GM12873 (cell line): ENCODE data around the gene COL4A2.

Experiments
- TF ChIP-seq, protein P1 (sequence below): IDR thresholded peaks from 2 replicates; pipeline ENCODE4 v1.5.1; 2012; ENCODE audit warnings: low read depth, mild to moderate bottlenecking, moderate library complexity, low read length, control low read depth; ENCODE audit not compliant: insufficient read depth; ENCODE audit errors: missing control alignments

The COL4A2 gene

DNA sequence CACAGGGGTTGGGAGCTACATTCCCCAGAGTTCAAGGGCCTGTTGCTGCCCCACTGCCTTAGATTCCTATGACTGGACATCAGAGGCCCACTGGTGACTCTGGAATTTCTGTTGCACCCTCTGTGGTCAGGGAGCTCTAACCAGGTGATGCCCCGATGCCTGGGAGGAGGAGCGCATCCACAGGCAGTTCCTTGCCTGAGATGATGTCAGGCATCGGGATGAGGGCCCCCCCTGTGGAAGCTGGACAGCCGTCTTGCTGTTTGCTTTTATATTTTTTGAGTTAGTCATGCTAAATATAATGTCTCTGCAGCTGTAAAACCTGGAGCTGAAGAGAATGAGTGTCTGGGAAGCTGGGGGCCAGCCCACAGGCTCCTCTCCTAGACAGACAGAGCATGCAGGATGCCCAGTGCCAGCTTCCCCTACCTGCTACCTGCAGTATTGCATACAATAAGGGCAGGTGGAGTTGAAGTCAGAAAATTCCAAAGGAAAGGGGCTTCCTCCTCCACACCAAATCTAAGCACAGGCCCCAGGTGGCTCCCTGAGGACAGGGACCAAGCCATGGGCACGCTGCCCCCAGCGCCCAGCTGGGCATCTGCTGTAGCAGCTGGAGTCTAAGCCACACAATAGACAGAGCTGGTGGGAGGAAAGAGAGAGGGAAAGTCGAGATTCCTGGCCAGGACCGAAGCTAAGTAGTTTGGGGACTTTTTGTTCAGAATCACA lies 16.2 kb downstream of the COL4A2 start:
- TF ChIP-seq, protein P1, sequence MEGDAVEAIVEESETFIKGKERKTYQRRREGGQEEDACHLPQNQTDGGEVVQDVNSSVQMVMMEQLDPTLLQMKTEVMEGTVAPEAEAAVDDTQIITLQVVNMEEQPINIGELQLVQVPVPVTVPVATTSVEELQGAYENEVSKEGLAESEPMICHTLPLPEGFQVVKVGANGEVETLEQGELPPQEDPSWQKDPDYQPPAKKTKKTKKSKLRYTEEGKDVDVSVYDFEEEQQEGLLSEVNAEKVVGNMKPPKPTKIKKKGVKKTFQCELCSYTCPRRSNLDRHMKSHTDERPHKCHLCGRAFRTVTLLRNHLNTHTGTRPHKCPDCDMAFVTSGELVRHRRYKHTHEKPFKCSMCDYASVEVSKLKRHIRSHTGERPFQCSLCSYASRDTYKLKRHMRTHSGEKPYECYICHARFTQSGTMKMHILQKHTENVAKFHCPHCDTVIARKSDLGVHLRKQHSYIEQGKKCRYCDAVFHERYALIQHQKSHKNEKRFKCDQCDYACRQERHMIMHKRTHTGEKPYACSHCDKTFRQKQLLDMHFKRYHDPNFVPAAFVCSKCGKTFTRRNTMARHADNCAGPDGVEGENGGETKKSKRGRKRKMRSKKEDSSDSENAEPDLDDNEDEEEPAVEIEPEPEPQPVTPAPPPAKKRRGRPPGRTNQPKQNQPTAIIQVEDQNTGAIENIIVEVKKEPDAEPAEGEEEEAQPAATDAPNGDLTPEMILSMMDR, result no peak

DNA sequence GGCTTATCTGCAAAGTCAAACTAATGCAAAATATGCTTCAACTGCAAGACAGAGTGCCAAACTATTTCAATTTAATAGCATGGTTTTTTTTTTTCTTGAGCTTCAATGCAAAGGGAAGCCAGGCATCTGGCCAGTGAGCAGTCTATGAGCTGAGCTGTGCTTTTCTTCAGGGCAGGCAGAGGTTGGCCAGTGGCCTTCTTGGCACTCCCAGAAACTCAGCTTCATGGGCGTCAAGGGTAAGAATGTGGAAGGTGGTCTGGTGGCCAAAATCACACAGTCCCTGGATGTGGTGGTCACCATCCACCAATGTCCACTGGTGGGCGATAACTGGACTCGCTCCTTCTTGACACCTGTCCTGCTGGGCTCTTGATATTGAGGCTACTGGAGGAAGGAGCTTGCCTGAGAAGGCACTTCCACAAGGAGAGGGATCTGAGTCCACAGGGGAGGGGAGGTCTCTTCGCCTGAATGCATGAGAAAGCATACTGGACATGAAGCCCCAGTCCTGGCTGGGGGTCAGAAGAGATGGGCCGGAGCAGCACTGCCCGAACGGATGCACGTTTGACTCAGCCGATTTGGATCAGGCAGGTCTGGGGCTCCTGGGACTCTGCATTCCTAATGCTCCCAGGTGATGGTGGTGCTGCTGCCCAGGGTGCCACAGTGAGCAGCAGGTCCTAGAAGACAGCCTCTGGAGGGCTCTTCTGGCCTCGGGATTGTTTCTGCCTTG lies 17.1 kb downstream of the COL4A2 start:
- TF ChIP-seq, protein P1, result no peak

DNA sequence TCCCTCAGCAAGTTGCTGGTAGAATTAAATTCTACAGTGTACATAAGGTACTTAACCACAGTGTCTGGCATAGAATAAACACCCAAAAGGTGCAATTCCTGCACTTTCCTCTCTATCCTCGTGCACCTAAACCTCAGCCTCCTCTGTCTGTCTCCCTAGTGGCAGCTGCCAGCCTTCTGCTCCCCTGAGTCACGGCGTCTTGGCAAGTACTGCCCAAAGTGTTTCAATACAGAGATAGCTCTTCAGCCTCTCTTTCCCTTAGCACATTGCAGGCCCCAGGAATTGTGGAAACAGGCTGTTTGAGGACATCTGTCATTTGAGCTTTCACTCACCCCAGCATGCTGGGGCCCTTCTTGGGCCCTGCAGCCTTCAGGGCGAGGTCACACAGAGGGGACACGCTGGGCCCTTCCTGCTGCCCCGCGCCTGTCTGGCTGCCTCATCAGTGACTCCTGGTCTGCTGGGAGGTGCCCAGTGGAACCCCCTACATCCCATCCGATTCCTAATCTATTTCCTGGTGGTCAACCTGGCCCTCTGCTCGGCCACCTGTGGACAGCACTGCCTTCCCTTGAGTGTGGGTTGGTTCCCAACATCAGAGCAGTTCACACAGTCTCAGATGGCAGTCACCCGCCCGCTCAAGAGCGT lies 19.3 kb downstream of the COL4A2 start:
- TF ChIP-seq, protein P1, result no peak

DNA sequence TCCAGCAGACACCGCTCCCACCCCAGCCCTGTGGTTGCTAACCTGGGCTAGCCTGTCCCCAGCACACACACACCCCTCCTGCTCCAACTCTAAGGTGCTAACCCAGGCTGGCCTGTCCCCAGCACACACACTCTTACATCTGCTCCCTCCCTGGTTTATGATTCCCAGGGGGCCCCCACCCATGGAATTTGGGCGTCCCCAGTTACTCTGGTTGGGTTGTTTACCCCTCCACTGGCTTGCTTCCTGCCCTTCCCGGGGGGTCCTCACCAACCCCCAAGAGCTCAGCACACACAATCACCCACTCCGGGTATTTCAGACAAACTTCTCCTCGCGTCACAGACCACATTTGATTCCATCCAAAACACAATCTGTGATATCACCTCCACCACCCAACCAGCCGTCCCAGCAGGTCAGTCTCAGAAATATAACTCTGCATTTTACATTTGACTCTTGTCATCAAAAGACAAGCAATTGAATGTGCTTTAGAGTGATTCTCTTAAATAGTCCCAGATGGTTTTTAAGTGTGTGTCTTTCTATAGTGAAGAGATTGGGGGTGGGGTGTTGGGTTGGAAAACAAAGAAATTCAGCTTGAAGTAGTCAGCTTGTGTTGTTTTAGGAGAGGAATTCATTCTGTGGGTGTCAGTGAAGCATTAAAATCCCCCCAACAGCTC lies 20.1 kb downstream of the COL4A2 start:
- TF ChIP-seq, protein P1, result no peak

DNA sequence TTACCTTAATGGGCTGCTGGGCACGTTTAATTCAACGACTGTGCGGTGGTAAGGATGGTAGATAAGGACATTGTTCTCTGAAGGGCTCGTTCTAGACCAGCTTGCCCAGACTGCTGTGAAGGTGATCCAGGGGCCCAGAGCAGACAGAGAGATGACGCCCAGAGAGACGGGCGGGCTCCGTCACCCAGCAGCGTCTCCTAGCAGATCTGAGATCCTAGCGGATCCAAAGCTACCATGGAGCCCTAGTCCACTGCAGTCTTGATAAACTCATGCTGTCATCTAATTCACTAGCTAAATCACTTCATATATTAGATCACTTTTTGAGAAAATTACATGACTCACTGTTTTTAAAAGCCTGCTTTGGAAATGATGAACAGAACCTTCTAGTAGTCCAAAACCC lies 21.5 kb downstream of the COL4A2 start:
- TF ChIP-seq, protein P1, result no peak

DNA sequence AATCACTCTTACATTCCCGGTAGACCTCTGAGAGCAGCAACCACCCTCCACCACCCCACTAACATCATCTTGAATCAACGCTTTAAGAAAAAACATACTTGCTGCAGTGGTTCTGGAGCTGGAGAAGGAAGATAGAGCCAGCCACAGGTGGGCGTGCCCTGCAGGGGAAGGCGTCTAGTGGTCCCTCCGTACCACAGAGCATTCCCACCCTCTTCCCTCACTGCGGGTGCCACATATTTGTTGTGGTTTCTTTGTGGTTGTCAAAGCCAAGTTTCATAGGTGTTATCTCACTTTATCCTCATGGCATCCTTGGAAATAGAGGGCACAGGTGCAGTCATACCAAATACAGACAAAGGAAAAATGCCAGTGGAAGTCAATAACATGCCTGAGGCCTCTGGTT lies 22.2 kb downstream of the COL4A2 start:
- TF ChIP-seq, protein P1, result no peak

DNA sequence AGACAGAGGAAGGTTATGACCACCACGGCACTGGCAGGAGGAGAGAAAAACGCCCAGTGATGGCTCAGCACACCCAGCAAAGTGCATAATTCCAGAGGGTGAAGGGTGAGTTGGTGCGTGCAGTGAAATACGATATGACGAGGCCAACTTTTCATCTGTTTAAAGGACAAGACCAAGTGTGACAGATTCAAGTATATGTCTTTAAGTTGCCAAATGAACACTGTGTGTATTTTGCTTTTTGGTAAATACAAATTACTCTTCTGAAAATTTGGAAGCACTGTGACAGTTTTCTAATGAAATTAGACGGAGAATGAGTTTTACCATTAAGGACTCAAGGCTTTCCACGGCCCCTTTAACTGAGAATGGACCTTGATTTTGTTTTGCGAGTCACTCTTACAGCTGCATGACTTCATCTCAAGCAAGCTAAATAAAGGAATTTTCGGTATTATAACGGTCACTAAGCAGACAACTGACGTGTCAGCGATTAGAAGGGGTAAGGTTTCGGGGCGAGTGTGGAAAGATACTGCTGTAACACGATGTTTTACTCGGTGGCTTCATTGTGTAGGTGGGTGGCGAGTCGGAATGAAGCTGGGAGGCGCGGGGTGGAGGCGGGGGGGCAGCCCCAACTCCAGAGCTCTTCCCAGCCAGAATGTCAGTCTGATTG lies 22.8 kb downstream of the COL4A2 start:
- TF ChIP-seq, protein P1, result no peak
